ENCODE data around the gene HARS2.

DNA sequence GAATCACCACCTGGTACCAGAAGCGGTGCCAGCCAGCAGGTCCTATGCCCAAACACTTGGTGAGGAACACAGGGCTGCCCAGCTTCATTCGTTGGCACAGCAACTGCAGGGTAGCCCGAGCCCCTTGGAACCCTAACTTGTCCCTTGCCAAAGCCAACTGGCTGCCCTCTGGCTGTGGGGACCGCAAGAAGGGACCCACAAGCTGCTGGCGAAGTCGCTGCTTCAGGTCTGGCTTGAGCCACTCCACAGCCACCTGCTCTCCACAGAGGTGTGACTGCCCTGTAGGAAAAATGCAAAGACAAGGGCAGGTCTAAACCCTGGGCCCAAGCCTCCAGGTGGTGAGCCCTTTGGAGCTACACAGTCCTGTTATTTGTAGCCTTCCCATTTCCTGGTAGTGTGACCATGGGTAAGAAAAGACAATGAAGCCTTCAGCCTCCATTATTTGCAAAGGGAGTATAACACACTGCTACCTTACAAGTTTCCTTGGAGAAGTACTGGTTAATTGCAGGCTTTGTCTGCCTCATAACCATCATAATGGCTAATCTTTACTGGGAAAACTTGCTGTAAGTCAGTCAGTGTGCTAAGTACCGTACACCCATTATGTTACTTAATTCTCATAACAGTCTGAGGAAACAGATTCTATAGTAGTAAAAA lies 19.7 kb upstream of the HARS2 start:
- TF ChIP-seq CEBPB (IDR thresholded peaks at IDR 0.05) (no peak), POLR2A (IDR thresholded peaks at IDR 0.05; ENCODE audit: low read length) (no peak), POLR2AphosphoS2 (conservative IDR thresholded peaks at IDR 0.05; ENCODE audit: low read length) (no peak)
- TF ChIP-seq, protein P1, sequence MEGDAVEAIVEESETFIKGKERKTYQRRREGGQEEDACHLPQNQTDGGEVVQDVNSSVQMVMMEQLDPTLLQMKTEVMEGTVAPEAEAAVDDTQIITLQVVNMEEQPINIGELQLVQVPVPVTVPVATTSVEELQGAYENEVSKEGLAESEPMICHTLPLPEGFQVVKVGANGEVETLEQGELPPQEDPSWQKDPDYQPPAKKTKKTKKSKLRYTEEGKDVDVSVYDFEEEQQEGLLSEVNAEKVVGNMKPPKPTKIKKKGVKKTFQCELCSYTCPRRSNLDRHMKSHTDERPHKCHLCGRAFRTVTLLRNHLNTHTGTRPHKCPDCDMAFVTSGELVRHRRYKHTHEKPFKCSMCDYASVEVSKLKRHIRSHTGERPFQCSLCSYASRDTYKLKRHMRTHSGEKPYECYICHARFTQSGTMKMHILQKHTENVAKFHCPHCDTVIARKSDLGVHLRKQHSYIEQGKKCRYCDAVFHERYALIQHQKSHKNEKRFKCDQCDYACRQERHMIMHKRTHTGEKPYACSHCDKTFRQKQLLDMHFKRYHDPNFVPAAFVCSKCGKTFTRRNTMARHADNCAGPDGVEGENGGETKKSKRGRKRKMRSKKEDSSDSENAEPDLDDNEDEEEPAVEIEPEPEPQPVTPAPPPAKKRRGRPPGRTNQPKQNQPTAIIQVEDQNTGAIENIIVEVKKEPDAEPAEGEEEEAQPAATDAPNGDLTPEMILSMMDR (IDR thresholded peaks at IDR 0.05): no peak

Measured in A549 (cell line).